Neural progenitor cell (in vitro differentiated cells): Measurements from ENCODE around the gene ABCE1.

Experiments used
- EZH2 ChIP-seq: fragments of 200-600 bp; sonication (generic); IDR thresholded peaks from 2 replicates; pipeline ENCODE4 v1.6.1; 2017; ENCODE audit warnings: antibody characterized with exemption, mild to moderate bottlenecking, moderate library complexity
- EZH2phosphoT487 ChIP-seq: fragments of 200-600 bp; sonication (generic); IDR thresholded peaks from 2 replicates; pipeline ENCODE4 v1.6.1; 2017; ENCODE audit warnings: antibody characterized with exemption

DNA sequence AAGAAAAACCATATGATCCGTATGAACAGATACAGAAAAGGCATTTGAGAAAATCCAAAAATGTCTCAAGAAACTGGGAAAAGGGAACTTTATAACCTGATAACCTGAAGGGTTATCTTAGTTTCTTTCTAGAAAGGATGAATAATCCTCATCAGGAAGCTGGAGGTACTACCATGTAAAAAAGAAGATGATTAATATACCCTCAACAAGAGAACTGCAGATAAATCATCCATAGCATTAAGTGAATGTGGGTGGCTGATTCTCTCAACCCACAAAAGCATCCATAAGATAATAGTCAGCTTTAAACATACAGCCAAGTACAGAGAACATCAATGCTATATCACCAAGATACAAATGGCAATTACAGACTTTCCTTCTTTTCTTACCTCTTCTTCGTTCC lies 26.6 kb upstream of the ABCE1 start:
- TF ChIP-seq EZH2, result no peak
- TF ChIP-seq EZH2phosphoT487, result no peak
